Measurements from ENCODE around the gene ANKRD26.

Gene ANKRD26

DNA sequence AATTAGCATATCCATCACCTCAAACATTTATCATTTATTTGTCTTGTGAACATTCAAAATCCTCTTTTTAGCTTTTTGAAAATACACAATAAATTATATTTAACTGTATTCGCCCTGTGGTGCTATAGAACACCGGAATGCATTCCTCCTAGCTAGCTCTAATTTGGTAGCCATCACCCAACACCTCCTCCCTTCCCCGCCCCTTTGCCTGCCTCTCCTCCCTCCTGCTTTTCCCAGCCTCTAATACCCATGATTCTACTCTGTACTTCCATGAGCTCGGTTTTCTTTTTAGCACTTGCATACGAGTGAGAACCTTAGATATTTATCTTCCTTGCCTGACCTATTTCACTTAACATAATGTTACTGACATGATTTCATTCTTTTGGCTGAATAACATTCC is 80.1 kb downstream of the ANKRD26 start:
- DNase-seq (ENCODE audit: low read depth) = no peak

DNA sequence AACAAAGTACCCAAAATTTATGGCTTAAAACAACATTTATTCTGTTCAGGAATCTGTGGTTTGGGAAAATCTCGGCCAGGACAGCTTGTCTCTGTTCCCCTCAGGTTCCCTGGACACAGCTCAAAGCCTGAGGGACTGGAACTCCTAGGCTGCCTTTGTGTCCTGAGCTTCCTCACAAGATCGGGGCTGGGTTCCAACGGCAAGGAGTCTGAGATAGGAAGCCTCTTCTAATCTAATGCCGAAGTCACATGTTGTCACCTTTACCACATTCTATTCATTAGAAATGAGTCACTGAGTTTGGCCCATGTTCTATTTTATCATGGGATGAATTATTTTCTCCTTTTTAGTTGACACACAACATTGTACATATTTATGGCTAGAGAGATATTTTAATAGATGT is 80.5 kb downstream of the ANKRD26 start:
- DNase-seq (ENCODE audit: low read depth) = no peak

GRCh38 chr10:26997610-26998009 is 102.7 kb downstream of the ANKRD26 start:
- no peak for DNase-seq (ENCODE audit: low read depth)

- DNase-seq (ENCODE audit: low read depth) = no peak
Observed at GRCh38 chr10:26994743-26995142, 105.6 kb downstream of the ANKRD26 start.

- DNase-seq (ENCODE audit: low read depth) = no peak
Observed at GRCh38 chr10:26987851-26988250, 112.4 kb downstream of the ANKRD26 start.

DNA sequence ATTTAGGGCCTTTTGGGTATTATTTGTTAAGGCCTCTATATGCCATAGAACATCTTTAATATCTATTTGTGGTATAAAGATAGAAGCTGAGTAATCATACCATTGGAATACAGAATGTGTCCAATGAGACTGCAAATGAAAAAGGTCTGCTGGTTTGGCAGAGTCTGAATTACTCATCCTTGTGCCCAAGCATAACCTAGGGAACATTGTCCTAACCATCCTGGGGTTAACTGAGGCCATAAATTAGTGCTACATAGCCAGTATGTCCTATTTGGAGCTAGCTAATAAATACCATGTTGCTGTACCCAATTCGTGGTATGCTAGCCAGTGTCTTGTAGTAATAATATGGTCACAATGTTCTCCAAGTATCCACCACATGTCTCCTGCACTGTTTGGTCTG is 117.1 kb downstream of the ANKRD26 start:
- DNase-seq (ENCODE audit: low read depth) = no peak

GRCh38 chr10:26982058-26982457 is 118.2 kb downstream of the ANKRD26 start:
- DNase-seq (ENCODE audit: low read depth) = no peak

- no peak for DNase-seq (ENCODE audit: low read depth)
Observed at GRCh38 chr10:26981232-26981824, 119.0 kb downstream of the ANKRD26 start.

DNA sequence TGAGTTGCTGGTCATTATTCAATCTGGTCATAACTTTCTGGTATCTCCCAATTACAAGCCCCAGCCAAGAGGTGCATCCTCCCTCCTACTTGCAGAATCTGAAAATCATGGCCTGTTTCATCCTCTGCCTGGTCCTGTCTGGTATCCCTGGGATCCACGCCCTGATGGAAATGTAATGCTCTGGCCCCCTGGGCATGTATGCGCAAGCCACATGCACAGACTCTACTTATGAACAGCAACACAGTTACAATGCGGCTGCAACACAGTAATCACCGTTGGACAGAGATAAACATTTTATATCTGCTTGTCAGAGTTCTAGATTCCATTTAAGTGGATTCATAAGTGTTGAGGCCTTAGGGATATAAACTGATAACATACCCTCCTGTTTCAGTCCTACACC is 121.8 kb downstream of the ANKRD26 start:
- no peak for DNase-seq (ENCODE audit: low read depth)

GRCh38 chr10:26977635-26978034 is 122.7 kb downstream of the ANKRD26 start:
- DNase-seq (ENCODE audit: low read depth) = no peak

- no peak for DNase-seq (ENCODE audit: low read depth)
Observed at GRCh38 chr10:26970667-26971066, 129.6 kb downstream of the ANKRD26 start.

DNA sequence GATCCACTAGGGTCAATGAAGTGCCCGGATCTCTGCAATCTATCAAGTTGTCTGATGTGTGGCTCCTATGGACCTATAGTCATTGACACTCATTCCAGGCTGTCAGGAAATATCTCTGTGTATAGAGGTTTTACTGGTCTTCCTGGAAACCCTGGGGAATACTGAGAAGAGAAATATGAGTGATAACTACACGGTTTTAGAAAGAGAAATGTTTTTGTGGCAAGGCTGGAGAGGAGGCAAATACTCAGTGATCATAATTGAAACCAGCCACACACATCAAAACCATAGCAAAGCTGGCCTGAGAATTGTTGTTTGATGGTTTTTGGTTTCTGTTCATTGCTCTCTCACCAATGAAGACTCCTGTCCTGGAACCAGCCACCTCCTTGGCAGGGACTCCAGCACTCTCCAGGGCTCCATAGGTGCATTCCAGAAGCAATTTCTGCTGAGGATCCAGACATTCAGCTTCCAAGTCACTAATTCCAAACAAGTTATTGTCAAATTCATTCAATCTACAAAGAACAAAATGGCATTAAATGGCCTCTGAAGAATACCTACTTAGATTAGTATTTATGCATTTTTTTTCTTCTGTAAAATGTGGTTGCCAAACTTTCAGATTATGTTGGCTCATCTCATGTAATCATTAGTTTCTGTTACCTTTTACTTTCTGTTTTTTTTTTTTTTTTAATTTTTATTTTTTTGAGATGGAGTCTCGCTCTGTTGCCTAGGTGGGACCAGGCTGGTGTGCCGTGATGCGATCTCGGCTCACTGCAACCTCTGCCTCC is 131.0 kb downstream of the ANKRD26 start:
- no peak for DNase-seq (ENCODE audit: low read depth)

- no peak for DNase-seq (ENCODE audit: low read depth)
Observed at GRCh38 chr10:26962835-26963234, 137.5 kb downstream of the ANKRD26 start.

GRCh38 chr10:26960308-26960707 is 140.0 kb downstream of the ANKRD26 start:
- DNase-seq (ENCODE audit: low read depth) = no peak

- DNase-seq (ENCODE audit: low read depth) = no peak
Observed at GRCh38 chr10:26959841-26960240, 140.5 kb downstream of the ANKRD26 start.

All from CMK (cell line).